ENCODE measurements around the gene AHCYL2.
"Not testable (repeated sequence)": the region's sequence is repeated elsewhere in the genome, so short reads cannot be mapped to it uniquely, and the experiment has no call there.

Gene AHCYL2

DNA sequence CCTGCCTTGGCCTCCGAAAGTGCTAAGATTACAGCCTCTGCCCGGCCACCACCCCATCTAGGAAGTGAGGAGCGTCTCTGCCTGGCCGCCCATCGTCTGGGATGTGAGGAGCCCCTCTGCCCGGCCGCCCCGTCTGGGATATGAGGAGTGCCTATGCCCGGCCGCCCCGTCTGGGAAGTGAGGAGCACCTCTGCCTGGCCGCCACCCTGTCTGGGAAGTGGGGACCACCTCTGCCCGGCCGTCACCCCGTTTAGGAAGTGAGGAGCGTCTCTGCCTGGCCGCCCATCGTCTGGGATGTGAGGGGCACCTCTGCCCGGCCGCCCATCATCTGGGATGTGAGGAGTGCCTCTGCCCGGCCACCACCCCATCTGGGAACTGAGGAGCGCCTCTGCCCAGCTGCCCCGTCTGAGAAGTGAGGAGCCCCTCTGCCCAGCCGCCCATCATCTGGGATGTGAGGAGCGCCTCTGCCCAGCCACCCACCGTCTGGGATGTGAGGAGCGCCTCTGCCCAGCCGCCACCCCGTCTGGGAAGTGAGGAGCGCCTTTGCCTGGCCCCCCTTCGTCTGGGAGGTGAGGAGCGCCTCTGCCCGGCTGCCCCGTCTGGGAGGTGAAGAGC is 8.6 kb upstream of the AHCYL2 start:
- not testable (repeated sequence) for H3K4me3 Mint-ChIP-seq; H3K4me1 Mint-ChIP-seq (ENCODE audit: low read depth); H3K9me3 Mint-ChIP-seq; H3K27ac Mint-ChIP-seq; DNase-seq (ENCODE audit: low spot score); H3K36me3 Mint-ChIP-seq (ENCODE audit: low read depth); H3K27me3 Mint-ChIP-seq (ENCODE audit: low read depth)

DNA sequence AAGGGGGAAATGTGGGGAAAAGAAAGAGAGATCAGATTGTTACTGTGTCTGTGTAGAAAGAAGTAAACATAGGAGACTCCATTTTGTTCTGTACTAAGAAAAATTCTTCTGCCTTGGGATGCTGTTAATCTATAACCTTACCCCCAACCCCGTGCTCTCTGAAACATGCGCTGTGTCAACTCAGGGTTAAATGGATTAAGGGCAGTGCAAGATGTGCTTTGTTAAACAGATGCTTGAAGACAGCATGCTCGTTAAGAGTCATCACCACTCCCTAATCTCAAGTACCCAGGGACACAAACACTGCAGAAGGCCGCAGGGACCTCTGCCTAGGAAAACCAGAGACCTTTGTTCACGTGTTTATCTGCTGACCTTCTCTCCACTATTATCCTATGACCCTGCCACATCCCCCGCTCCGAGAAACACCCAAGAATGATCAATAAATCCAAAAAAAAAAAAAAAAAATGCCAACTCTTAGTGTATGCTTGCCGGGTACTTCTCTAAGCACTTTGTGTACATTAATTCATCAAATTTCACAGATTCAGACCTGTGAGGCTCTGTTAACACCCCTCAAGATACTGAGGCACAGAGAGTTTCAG is 7.9 kb upstream of the AHCYL2 start:
- not testable (repeated sequence) for H3K27ac Mint-ChIP-seq; DNase-seq (ENCODE audit: low spot score); H3K4me3 Mint-ChIP-seq

DNA sequence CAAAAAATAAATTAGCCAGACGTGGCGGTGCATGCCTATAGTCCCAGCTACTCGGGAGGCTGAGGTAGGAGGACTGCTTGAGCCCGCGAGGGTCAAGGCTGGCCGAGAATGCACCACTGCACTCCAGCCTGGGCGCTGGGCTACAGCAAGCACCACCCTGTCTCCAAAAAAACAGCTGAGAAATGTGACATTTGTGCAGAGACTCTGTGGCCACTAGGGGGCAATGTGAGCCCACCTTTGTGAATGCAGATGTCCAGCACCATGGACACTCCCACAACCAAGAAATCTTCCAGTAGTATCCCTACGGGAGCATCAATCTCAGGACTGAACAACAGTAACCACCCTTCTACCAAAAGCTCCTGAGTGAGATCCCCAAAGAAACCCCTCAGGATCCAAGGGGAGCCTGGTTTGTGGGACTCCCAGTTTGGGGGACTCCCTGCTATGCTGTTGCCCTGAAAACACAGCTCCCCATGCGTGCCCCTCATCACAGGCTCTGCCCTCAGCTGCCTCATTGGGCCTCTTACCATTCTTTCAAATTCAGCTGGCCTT is 6.2 kb upstream of the AHCYL2 start:
- peaks cover 2% of the 10 kb centered on the region for H3K27me3 Mint-ChIP-seq (ENCODE audit: low read depth)
- no peaks in the 10 kb centered on the region for H3K9me3 Mint-ChIP-seq
- H3K4me1 Mint-ChIP-seq (ENCODE audit: low read depth): peaks cover 10% of the 10 kb centered on the region
- H3K27ac Mint-ChIP-seq: no peak overlapping the region
- no peak overlapping the region for H3K4me3 Mint-ChIP-seq
- H3K36me3 Mint-ChIP-seq (ENCODE audit: low read depth): no peaks in the 10 kb centered on the region
- DNase-seq (ENCODE audit: low spot score): peak; percentile 69

More for the DNA sequence above, 7.9 kb upstream of the AHCYL2 start:
- H3K4me1 Mint-ChIP-seq (ENCODE audit: low read depth); H3K27me3 Mint-ChIP-seq (ENCODE audit: low read depth); H3K36me3 Mint-ChIP-seq (ENCODE audit: low read depth); H3K9me3 Mint-ChIP-seq: not testable (repeated sequence)

DNA sequence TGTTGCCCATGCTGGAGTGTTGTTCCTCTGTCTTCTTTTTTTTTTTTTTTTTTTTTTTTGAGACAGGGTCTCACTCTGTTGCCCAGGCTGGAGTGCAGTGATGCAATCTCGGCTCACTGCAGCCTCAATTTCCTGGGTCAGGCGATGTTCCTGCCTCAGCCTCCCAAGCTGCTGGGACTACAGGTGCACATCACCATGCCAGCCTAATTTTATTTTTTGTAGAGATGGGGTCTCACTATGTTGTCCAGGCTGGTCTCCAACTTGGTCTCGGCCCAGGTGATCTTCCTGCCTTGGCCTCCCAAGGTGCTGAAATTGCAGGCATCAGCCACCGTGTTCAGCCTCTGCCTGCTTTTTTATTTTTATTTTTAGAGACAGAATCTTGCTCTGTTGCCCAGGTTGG is 5.7 kb upstream of the AHCYL2 start:
- not testable (repeated sequence) for H3K36me3 Mint-ChIP-seq (ENCODE audit: low read depth); H3K9me3 Mint-ChIP-seq; H3K27me3 Mint-ChIP-seq (ENCODE audit: low read depth); DNase-seq (ENCODE audit: low spot score); H3K4me3 Mint-ChIP-seq; H3K27ac Mint-ChIP-seq
- H3K4me1 Mint-ChIP-seq (ENCODE audit: low read depth): peaks cover 12% of the 10 kb centered on the region

DNA sequence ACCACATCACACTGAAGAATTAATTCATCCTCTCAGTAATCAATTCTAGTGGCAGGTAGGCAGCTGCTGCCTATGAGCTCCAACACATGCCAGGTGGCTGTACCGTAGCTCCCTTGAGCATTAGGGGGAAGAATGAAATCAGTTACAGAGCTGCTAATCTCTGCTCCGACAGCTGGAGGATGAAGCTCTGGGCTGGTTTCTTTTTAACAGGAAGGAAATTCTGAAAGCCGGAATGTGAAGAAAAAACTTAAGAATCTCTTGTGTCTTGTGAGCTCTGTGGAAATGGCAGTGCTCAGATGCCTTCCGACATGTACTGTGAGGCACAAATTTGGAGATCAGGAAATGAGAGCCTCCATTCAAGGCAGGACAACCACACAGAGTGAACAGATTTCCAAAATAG is 2.8 kb upstream of the AHCYL2 start:
- no peak for DNase-seq (ENCODE audit: low spot score)
- Mint-ChIP-seq H3K9me3 (no peaks in the 10 kb centered on the region), H3K27ac (peak overlapping the region; percentile 32), H3K36me3 (ENCODE audit: low read depth) (no peaks in the 10 kb centered on the region), H3K4me1 (ENCODE audit: low read depth) (peaks cover 29% of the 10 kb centered on the region), H3K4me3 (peak overlapping the region; percentile 48), H3K27me3 (ENCODE audit: low read depth) (peaks cover 2% of the 10 kb centered on the region)

DNA sequence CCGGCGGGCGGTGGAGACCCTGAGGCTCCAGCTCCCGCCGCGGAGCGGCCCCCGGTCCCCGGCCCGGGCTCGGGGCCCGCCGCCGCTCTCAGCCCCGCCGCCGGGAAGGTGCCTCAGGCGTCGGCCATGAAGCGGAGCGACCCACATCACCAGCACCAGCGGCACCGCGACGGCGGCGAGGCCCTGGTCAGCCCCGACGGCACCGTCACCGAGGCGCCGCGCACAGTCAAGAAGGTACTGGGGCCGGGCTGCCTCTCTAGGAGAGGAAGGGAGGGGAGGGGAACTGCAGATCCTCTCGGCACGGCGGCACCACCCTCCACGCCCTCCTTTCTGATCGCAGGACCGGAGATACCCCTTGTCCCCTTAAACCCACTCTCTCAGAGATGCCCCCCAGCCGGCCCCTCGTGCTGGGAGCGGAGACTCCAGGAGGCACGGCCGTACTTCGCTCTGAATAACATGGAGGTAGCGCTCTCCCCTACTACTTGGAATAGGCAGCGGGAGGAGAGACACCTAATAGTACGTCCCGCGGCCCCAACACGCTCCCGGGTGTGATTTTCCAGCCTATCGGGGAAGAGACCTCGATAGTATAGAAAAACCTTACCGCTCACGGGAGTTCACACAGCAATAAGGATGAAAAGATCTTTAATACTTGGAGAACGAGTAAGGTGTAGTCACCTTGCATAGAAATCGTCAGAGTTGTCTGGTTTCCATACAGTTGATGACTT is 538 bp downstream of the AHCYL2 start:
- DNase-seq (ENCODE audit: low spot score): peak; percentile 56
- Mint-ChIP-seq H3K4me3 (peak overlapping the region; percentile 95), H3K4me1 (ENCODE audit: low read depth) (peaks cover 29% of the 10 kb centered on the region), H3K27me3 (ENCODE audit: low read depth) (no peaks in the 10 kb centered on the region), H3K27ac (peak overlapping the region; percentile 67), H3K9me3 (no peaks in the 10 kb centered on the region), H3K36me3 (ENCODE audit: low read depth) (no peaks in the 10 kb centered on the region)

DNA sequence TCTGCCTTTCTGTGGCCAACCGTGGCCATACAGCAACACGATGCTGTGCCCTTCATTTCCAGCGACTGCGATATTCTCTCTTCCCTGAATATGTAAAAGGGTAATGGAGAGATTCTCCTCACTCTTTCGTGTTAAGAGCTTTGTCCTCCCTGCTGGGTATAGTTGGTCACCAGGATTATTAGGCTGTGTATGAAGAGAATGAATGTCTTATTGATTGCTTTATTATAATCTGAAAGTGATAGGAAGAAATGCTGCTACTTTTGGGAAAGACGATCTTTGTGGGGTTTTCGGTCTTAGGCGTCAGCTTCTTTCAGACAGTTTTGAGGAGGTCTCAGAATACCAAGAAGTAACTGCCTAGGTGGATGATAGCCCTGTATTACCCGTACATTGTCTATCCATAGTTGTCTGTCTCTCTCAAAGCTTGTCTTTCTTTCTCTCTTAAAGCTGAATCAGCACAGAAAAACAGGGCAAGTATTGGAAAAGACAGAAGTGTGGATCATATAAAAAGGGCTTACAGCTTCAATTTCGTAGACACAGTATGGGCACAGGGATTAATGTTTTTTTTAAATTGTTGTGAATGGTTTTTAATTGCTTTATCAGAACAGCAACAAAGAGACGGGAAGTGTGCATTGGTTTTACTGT is 1.2 kb downstream of the AHCYL2 start:
- Mint-ChIP-seq H3K27me3 (ENCODE audit: low read depth) (no peaks in the 10 kb centered on the region), H3K36me3 (ENCODE audit: low read depth) (no peaks in the 10 kb centered on the region), H3K9me3 (no peaks in the 10 kb centered on the region), H3K27ac (peak overlapping the region; percentile 67), H3K4me3 (peak overlapping the region; percentile 92), H3K4me1 (ENCODE audit: low read depth) (peaks cover 29% of the 10 kb centered on the region)
- DNase-seq (ENCODE audit: low spot score): no peak

DNA sequence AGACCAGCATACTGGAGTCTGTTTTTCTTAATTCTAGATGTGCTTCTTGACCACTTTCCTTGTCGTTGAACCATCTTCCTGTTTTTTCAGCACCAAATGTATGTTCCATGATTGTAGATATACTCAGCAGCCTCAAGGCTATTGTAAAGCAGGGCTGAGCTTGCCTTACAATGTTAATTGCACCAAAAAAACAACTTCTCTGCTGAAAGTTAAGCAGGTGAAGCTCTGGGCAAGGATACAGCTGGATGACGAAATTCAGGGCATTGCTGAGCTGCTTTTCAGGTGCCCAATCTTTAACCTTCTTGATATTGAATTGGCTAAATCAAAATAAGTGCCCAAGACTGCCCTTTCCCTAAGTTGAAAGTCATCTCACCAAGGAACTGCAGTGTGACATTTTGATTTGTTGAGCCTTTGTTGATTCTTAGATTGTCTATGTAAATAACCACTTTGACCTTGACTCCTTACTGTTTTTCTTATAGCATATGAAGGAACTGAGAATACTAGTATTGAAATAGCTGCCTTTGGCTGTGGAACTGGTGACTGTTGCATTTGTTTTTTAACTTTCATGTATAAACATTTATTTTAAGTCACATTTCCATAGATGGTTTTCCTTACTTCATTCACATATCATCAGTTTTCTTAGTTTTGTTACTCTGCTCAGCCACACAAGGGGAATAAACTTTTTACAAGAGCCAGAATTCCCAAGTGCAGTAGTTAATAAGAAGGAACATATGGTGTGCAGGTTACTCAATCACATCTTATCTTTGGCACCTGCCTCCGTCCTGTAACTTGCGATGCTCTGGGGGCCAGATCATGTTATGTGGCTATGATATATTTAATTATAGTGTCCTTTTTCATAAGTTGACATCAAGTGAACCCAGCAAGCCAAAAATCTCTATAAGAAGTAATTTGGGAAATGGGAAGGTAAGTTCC is 3.1 kb downstream of the AHCYL2 start:
- Mint-ChIP-seq H3K9me3 (no peaks in the 10 kb centered on the region), H3K4me1 (ENCODE audit: low read depth) (peaks cover 23% of the 10 kb centered on the region), H3K36me3 (ENCODE audit: low read depth) (no peaks in the 10 kb centered on the region), H3K27me3 (ENCODE audit: low read depth) (no peaks in the 10 kb centered on the region), H3K4me3 (no peak overlapping the region), H3K27ac (no peak overlapping the region)
- DNase-seq (ENCODE audit: low spot score): no peak

DNA sequence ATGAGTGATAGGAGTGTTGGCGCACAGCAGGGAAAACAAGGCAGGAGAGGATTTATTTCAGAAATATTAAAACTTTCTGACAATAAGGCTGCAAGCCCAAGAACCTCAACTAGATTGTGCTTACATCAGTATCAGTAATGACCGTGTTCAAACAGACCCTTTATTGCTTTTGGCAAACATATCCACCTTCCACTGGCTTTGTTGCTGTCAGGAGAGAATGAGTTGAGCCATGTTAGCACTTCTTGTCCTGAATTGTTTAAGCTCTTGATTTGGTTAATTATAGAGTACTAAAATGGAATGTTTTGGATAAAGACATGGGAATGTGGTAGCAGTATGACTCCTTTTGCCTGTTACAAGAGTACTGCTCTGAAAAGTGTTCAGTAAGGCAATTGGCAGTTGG is 3.8 kb downstream of the AHCYL2 start:
- Mint-ChIP-seq H3K4me1 (ENCODE audit: low read depth) (peaks cover 19% of the 10 kb centered on the region), H3K4me3 (no peak overlapping the region), H3K9me3 (no peaks in the 10 kb centered on the region), H3K27me3 (ENCODE audit: low read depth) (no peaks in the 10 kb centered on the region), H3K27ac (no peak overlapping the region), H3K36me3 (ENCODE audit: low read depth) (no peaks in the 10 kb centered on the region)
- no peak for DNase-seq (ENCODE audit: low spot score)

DNA sequence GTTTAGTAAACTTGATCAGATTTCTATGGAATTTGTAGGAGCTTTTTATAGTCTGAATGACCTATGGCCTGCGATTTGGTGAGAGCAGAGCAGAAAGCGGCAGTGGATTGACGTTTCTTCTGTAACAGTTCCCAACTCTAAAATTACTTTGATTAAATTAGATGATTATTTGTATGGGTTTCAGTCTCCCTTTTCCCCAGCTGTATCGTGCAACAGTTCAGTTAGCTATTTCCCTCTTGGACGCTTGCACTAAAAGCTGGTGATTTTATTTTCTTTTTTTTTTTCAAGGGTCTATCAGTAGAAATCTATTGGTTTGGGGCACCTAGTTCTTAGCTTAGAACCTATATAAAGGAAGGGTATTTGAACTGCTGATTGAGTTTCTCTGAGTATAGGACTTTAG is 6.8 kb downstream of the AHCYL2 start:
- H3K9me3 Mint-ChIP-seq: no peaks in the 10 kb centered on the region
- H3K27me3 Mint-ChIP-seq (ENCODE audit: low read depth): no peaks in the 10 kb centered on the region
- no peaks in the 10 kb centered on the region for H3K36me3 Mint-ChIP-seq (ENCODE audit: low read depth)
- no peak overlapping the region for H3K4me3 Mint-ChIP-seq
- no peak overlapping the region for H3K27ac Mint-ChIP-seq
- peaks cover under 1% of the 10 kb centered on the region for H3K4me1 Mint-ChIP-seq (ENCODE audit: low read depth)
- DNase-seq (ENCODE audit: low spot score): no peak

DNA sequence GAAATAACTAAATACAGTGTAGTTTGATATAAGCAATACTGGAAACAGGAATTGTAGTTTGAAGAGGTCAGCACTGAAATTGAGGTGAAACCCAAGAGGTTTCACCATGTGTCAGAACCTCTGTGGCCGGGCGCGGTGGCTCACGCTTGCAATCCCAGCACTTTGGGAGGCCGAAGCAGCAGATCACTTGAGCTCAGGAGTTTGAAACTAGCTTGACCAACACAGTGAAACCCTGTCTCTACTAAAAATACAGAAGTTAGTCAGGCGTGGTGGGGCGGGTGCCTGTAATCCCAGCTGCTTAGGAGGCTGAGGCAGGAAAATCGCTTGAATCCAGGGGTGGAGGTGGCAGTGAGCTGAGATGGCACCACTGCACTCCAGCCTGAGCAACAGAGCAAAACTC is 13.7 kb downstream of the AHCYL2 start:
- no peak overlapping the region for H3K4me3 Mint-ChIP-seq
- no peaks in the 10 kb centered on the region for H3K9me3 Mint-ChIP-seq
- DNase-seq (ENCODE audit: low spot score): no peak
- H3K27ac Mint-ChIP-seq: no peak overlapping the region
- H3K4me1 Mint-ChIP-seq (ENCODE audit: low read depth): no peaks in the 10 kb centered on the region
- H3K27me3 Mint-ChIP-seq (ENCODE audit: low read depth): no peaks in the 10 kb centered on the region
- H3K36me3 Mint-ChIP-seq (ENCODE audit: low read depth): no peaks in the 10 kb centered on the region

DNA sequence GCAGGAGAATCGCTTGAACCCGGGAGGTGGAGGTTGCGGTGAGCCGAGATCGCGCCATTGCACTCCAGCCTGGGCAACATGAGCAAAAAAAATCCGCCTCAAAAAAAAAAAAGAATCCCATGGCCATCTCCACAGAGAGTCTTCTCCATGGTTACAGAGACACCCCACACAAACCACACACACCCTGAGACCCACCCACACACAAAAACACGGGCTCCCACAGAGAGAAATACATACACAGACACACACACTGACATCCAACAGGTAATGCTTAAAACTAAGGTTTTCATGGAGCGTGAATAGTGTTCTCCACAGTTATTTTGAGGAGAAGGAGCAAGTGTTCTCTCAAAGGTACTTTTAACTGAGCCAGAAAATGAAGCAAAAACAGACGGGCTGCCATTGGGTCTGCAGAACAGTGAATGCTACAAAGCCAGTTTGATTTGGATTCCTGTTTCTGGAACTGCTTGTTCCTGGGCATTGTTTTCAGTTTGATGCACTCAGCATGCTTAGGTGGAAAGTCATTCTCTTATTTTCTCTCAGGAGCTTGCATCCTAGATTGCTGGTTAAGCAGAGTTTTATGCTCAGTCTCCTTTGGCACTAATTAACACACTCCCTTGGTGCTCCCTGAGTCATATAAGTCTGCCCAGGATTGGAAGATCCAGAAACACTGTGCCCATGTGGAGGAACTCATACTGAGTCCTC is 15.4 kb downstream of the AHCYL2 start:
- no peak overlapping the region for H3K27ac Mint-ChIP-seq
- H3K9me3 Mint-ChIP-seq: no peaks in the 10 kb centered on the region

DNA sequence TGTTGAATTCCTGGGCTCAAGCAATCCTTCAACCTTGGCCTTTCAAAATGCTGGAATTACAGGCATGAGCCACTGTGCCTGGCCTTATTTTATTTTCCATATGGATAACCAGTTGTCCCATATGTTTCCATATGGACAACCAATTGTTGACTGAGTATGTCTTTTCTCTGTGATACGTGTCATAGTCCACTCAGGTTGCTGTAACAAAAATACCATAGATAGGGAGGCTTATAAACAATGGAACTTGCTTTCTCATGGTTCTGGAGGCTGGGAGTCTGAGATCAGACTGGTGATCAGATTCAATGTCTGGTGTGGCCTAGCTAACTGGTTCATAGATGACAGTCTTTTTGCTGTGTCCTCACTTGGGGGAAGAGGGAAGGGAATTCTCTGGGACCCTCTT is 19.4 kb downstream of the AHCYL2 start:
- Mint-ChIP-seq H3K36me3 (ENCODE audit: low read depth) (no peaks in the 10 kb centered on the region), H3K4me1 (ENCODE audit: low read depth) (no peaks in the 10 kb centered on the region), H3K4me3 (no peak overlapping the region), H3K27me3 (ENCODE audit: low read depth) (no peaks in the 10 kb centered on the region), H3K27ac (no peak overlapping the region), H3K9me3 (no peaks in the 10 kb centered on the region)
- DNase-seq (ENCODE audit: low spot score): no peak

More for the DNA sequence above, 15.4 kb downstream of the AHCYL2 start:
- no peak for DNase-seq (ENCODE audit: low spot score)
- no peak overlapping the region for H3K4me3 Mint-ChIP-seq
- H3K4me1 Mint-ChIP-seq (ENCODE audit: low read depth): no peaks in the 10 kb centered on the region
- no peaks in the 10 kb centered on the region for H3K27me3 Mint-ChIP-seq (ENCODE audit: low read depth)
- H3K36me3 Mint-ChIP-seq (ENCODE audit: low read depth): no peaks in the 10 kb centered on the region

All from T-helper 2 cell treated with Interferon-gamma antibody and Interleukin-4, amounts not matched to agents 5 μg/mL and 100 μg/mL, for 36 hours (primary cell).